Memory B cell (primary cell): ENCODE data around the gene EEIG1.

Source experiments
- ATAC-seq: fragments of 150-1000 bp; cut with Tn5 transposase; 2 replicates; pipeline ENCODE4 v1.10.0; 2021; ENCODE audit warnings: low read depth, mild to moderate bottlenecking, moderate library complexity
- DNase-seq, 2 donors: peaks; one replicate each; pipeline ENCODE4 v3.0.0; 2022; ENCODE audit warnings: low spot score in 2 of 2
- H3K27ac Mint-ChIP-seq: one replicate; pipeline ENCODE4 v1.8.0; 2022; ENCODE audit warnings: mild to moderate bottlenecking, moderate library complexity, mixed read lengths
- H3K27me3 Mint-ChIP-seq: one replicate; pipeline ENCODE4 v1.8.0; 2022; ENCODE audit warnings: mixed read lengths
- H3K36me3 Mint-ChIP-seq: one replicate; pipeline ENCODE4 v1.8.0; 2022; ENCODE audit warnings: mild to moderate bottlenecking, mixed read lengths
- H3K4me1 Mint-ChIP-seq: one replicate; pipeline ENCODE4 v1.8.0; 2022; ENCODE audit warnings: mixed read lengths
- H3K4me3 Mint-ChIP-seq: one replicate; pipeline ENCODE4 v1.8.0; 2022; ENCODE audit warnings: mild to moderate bottlenecking, moderate library complexity, mixed read lengths
- H3K9me3 Mint-ChIP-seq: one replicate; pipeline ENCODE4 v1.8.0; 2022; ENCODE audit warnings: mixed read lengths

The EEIG1 gene

DNA sequence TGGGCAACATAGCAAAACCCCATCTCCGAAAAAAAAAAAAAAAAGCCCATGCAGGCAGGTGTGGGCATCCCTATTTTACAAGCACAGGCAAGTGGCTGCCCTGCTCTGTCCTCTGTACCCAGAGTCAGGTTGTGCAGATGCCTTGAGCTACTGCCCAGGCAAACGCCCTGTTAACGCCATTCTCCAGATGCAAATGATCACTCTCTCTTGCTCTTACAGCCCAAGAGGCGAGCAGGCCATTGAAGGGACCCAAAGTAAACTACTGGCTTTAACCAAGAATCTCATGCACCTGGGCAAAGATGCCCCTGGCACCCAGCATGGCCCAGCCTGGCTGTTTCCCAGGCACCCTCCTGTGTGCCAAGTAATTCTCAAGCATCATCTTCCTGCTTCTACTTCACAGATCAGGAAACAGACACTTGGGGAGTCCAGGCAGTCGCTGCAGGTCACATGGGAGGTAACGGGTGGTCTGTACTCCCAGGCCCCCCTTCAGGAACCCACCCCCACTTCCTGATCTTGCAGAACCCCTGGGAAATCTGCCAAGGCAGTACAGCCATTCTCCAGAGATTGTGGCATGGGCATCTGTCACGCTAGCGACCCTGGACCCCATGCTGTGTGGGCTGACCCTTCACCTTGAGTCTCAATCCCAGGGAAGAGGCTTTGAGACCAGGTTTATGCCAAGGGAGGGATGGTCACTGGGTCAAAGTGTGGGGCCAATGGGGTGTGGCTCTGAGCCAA, 14.2 kb downstream of the EEIG1 start:
- H3K27me3 Mint-ChIP-seq: no peaks in the 10 kb centered on the region
- no peak for ATAC-seq

DNA sequence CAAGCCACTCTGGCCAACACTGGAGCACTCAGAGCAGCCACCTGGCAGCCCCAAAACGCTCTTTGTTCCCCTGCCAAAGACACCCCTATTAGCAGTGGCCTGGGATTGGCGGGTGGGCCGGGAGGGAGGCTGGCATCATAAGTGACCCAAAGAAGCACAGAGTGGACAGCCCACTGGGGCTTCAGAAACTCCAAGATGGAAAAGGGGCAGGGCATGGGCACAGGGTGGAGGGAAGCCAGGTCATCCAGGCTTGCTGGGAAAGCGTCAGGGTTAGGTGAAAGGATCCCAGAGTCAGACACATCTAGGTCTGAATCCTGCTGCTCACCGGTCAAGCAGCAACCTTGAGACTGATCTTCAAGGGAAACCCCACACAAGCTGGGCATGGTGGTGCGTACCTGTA, 14.8 kb downstream of the EEIG1 start:
- H3K36me3 Mint-ChIP-seq: peaks cover 13% of the 10 kb centered on the region
- H3K27ac Mint-ChIP-seq: peak overlapping the region; percentile 88
- H3K4me3 Mint-ChIP-seq: no peak overlapping the region
- ATAC-seq: no peak
- no peaks in the 10 kb centered on the region for H3K27me3 Mint-ChIP-seq
- peaks cover 86% of the 10 kb centered on the region for H3K4me1 Mint-ChIP-seq
- no peaks in the 10 kb centered on the region for H3K9me3 Mint-ChIP-seq
- no peak for DNase-seq

More for the DNA sequence above, 14.2 kb downstream of the EEIG1 start:
- Mint-ChIP-seq H3K4me1 (peaks cover 85% of the 10 kb centered on the region), H3K27ac (peak overlapping the region; percentile 55), H3K4me3 (no peak overlapping the region), H3K36me3 (peaks cover 8% of the 10 kb centered on the region), H3K9me3 (no peaks in the 10 kb centered on the region)
- DNase-seq: no peak

DNA sequence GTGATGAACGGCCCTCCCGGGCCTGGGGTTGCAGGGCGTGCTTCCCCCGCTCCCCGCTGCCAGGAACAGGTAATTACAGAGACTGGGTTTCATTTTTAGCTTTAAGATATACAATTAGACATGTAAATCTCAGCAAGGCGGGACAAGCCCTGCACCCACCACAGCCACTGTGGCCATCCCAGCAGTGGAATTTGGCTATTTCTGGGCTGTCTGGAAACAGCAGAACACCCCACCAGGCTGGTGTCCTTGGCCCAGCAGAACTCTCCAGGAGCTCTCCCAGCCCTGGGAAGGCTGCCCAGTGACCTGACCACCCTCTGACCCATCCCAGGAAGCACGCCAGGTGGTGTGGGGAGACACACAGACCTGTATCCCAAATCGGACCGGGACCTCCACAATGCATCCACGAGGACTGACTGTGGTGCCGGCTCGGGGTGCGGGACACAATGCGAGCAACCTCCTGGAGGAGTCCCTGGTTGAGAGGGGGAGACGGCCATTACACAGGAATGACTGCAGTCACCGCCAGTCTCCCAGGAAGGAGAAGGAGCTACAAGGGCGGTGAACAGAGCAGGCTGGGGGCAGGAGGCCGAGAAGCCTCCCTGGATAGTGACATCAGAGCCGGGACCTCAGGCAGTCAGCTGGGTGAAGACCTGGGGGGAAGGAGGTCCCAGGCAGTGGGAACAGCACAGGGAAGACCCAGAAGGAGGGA, 17.3 kb downstream of the EEIG1 start:
- DNase-seq (no peak), ATAC-seq (peak; percentile 13)
- peaks cover 20% of the 10 kb centered on the region for H3K36me3 Mint-ChIP-seq
- no peaks in the 10 kb centered on the region for H3K27me3 Mint-ChIP-seq
- H3K27ac Mint-ChIP-seq: peak overlapping the region; percentile 88
- peaks cover 87% of the 10 kb centered on the region for H3K4me1 Mint-ChIP-seq
- H3K9me3 Mint-ChIP-seq: peaks cover 2% of the 10 kb centered on the region
- H3K4me3 Mint-ChIP-seq: peak overlapping the region; percentile 53

DNA sequence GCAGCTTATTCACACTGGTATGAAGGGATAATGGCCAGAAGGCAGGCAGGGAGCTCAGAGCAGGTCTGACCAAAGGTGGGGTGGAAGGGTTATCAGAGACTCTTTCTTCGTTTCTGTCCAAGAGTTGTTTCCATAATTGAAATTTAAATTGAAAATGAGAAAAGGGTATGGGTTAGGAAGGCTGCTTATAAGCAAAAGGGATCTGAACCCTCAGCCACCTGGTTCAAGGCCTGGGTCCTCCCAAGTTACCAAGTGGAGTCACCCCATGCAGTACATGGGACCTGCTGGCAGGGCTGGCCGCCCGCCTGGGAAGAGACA, 17.8 kb downstream of the EEIG1 start:
- ATAC-seq (no peak), DNase-seq (no peak)
- H3K9me3 Mint-ChIP-seq: peaks cover 2% of the 10 kb centered on the region
- peaks cover 82% of the 10 kb centered on the region for H3K4me1 Mint-ChIP-seq
- peak overlapping the region; percentile 53 for H3K4me3 Mint-ChIP-seq
- no peaks in the 10 kb centered on the region for H3K27me3 Mint-ChIP-seq
- peak overlapping the region; percentile 88 for H3K27ac Mint-ChIP-seq
- peaks cover 22% of the 10 kb centered on the region for H3K36me3 Mint-ChIP-seq

DNA sequence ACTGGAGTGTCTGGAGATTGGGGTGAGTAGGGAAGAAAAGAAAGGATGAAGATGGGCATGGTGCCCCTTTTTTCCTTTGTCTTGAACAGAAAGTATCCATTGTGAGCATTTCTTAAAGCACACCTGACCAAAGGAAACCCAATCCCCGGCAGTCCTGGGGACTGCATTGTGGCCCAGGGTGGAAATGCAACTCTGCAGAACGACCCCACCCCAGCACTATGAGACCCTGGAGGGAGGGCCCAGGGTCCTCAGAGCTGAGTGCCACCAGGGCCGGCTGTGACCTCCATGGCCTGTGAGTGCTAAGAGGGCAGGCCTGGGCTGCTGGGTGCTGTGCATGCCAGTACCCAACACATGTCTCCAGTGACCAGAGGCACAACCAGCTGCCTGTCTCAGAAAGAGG, 18.5 kb downstream of the EEIG1 start:
- ATAC-seq: no peak
- Mint-ChIP-seq H3K9me3 (peaks cover 2% of the 10 kb centered on the region), H3K36me3 (peaks cover 24% of the 10 kb centered on the region), H3K27ac (peak overlapping the region; percentile 88), H3K4me3 (peak overlapping the region; percentile 27), H3K4me1 (peaks cover 80% of the 10 kb centered on the region), H3K27me3 (no peaks in the 10 kb centered on the region)
- DNase-seq: no peak

DNA sequence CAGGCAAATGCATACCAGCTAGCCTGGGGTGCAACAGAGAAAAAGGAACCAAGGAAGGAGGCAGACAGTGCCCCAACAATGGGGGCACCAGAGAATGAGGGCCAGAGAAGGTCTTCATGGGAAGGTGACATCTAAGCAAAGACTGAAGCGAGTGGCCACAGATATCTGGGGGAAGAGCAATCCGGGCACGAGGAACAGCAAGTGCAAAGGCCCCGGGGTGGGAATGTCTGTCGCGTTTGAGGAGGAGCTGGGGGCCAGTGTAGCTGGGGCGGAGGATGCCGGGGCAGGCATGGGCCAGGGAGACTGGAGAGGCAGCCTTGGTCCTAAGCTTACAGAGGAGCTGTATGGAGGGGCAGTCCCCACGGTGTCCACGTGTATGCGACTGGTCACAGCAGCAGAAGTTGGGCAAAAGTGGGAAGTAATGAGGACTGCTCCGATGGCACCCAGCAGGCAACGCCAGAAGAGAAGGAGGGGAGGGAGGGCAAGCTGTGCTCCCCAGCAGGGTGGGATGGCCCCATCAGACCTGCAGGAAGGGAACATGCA, 19.1 kb downstream of the EEIG1 start:
- H3K27ac Mint-ChIP-seq: peak overlapping the region; percentile 88
- peaks cover 24% of the 10 kb centered on the region for H3K36me3 Mint-ChIP-seq
- no peak for ATAC-seq
- peaks cover 75% of the 10 kb centered on the region for H3K4me1 Mint-ChIP-seq
- H3K27me3 Mint-ChIP-seq: no peaks in the 10 kb centered on the region
- no peak for DNase-seq
- H3K4me3 Mint-ChIP-seq: no peak overlapping the region
- peaks cover 2% of the 10 kb centered on the region for H3K9me3 Mint-ChIP-seq

DNA sequence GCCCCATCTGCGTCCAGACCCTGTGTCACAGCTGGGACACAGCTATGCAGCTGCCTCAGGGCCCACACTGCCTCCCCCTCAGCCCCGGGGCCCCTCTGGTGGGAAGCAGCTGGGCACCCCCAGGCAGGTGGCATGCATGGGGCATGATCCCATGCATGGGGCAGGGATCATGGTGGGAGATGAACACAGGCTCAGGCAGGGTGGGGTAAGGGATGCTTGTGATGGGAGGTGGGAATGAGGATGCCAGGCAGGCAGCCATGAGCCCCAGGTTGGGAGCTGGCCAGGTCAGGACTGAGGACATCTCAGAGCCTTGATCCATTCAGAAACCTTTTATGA, 19.7 kb downstream of the EEIG1 start:
- no peak for ATAC-seq
- Mint-ChIP-seq H3K4me1 (peaks cover 73% of the 10 kb centered on the region), H3K4me3 (no peak overlapping the region)

DNA sequence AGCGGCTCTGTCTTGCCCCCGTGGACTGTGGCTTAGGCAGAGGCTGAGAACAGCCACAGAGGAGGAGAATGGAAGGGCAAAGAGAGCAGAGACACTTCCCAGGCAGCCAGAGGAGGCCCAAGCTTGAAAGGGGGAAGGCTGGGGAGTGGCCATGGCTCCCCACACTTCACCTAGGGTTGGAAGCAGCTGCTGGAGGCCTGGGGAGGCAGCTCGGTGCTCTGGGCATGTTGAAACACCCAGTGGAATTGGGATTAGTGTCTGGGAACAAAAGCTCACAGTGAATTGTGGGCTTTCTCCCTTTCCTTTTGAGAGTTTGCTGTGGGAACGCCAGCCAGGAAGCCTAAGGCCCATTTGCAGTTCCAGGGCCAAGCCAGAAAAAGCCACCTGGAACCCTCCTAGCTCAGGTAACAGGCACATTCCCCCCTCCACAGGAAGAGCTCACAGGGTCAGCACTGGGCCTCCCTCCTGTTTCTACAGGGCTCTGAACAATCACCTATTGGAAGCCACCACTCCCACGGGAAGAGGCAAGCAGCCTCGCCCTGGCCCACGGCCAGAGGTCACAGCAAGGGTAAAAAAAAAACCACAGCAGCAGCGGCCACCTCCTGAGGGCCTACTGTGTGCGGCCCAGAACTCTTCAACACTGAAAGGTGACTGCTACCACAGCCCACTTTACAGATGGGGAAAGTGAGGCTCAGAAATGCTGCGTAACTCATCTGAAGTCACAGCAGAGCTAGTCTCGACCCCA, 20.2 kb downstream of the EEIG1 start:
- Mint-ChIP-seq H3K4me3 (no peak overlapping the region), H3K36me3 (peaks cover 24% of the 10 kb centered on the region), H3K27ac (peak overlapping the region; percentile 88), H3K4me1 (peaks cover 72% of the 10 kb centered on the region), H3K27me3 (no peaks in the 10 kb centered on the region), H3K9me3 (peaks cover 2% of the 10 kb centered on the region)
- DNase-seq: no peak
- ATAC-seq: no peak

More for the DNA sequence above, 19.7 kb downstream of the EEIG1 start:
- H3K9me3 Mint-ChIP-seq: peaks cover 2% of the 10 kb centered on the region
- H3K27ac Mint-ChIP-seq: peak overlapping the region; percentile 88
- no peak for DNase-seq
- no peaks in the 10 kb centered on the region for H3K27me3 Mint-ChIP-seq
- H3K36me3 Mint-ChIP-seq: peaks cover 24% of the 10 kb centered on the region

DNA sequence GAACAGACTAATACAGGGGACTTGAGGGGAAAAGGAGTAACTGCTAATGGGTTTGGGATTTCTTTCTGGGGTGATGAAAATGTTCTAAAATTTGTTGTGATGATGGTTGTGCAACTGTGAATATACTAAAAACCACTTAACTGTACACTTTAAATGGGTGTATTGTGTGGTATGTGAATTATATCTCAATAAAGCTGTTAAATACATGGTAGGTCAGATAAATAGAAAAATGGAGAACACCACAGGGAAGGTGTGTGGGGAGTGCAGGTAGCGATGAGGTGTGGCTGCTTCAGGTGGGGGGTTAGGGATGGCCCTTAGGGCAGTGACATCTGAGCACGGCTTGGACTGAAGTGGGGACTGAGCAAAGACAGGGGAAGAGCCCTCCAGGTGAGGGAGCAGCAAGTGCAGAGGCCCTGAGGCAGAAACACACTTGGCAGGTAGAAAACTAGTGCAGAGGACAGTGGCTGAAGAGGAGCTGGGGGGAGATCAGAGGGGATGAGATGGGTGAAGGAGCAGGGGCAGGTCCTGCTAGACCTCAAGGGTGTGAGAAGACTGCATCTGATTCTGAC, 20.9 kb downstream of the EEIG1 start:
- Mint-ChIP-seq H3K27me3 (no peaks in the 10 kb centered on the region), H3K4me3 (no peak overlapping the region), H3K9me3 (peaks cover 2% of the 10 kb centered on the region), H3K36me3 (peaks cover 24% of the 10 kb centered on the region), H3K4me1 (peaks cover 71% of the 10 kb centered on the region), H3K27ac (peak overlapping the region; percentile 88)
- DNase-seq: no peak
- ATAC-seq: no peak

DNA sequence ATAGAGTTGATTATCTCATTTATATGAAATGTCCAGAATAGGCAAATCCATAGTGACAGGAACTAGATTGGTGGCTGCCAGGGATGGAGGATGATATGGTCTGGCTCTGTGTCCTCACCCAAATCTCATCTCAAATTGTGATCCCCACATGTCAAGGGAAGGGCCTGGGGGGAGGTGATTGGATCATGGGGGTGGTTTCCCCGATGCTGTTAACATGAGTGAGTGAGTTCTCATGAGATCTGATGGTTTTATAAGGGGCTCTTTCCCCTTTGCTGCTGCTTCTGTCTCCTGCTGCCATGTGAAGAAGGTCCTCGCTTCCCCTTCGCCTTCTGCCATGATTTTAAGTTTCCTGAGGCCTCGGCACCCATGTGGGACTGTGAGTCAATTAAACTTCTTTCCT, 21.4 kb downstream of the EEIG1 start:
- H3K27me3 Mint-ChIP-seq: no peaks in the 10 kb centered on the region
- no peak overlapping the region for H3K4me3 Mint-ChIP-seq
- peaks cover 24% of the 10 kb centered on the region for H3K36me3 Mint-ChIP-seq
- peaks cover 68% of the 10 kb centered on the region for H3K4me1 Mint-ChIP-seq
- no peak for DNase-seq
- peak overlapping the region; percentile 88 for H3K27ac Mint-ChIP-seq
- no peak for ATAC-seq
- peaks cover 2% of the 10 kb centered on the region for H3K9me3 Mint-ChIP-seq

DNA sequence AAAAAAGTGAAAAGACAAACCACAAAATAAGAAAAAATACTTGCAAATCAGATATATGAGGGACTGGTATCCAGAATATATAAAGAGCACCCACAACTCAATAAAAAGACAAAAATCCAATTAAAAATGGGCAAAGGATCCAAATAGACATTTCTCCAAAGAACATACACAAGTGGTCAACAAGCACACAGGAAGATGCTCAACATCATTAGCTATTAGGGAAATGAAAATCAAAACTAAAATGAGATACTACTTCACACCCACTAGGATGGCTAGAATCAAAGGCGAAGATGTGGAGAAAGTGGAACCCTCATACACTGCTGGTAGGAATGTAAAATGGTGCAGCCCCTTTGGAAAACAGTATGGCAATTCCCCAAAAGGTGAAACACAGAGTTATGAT, 22.1 kb downstream of the EEIG1 start:
- H3K9me3 Mint-ChIP-seq: peaks cover 2% of the 10 kb centered on the region
- no peaks in the 10 kb centered on the region for H3K27me3 Mint-ChIP-seq
- H3K4me1 Mint-ChIP-seq: peaks cover 66% of the 10 kb centered on the region
- peak overlapping the region; percentile 88 for H3K27ac Mint-ChIP-seq
- no peak for DNase-seq
- peaks cover 24% of the 10 kb centered on the region for H3K36me3 Mint-ChIP-seq
- no peak overlapping the region for H3K4me3 Mint-ChIP-seq
- ATAC-seq: no peak

DNA sequence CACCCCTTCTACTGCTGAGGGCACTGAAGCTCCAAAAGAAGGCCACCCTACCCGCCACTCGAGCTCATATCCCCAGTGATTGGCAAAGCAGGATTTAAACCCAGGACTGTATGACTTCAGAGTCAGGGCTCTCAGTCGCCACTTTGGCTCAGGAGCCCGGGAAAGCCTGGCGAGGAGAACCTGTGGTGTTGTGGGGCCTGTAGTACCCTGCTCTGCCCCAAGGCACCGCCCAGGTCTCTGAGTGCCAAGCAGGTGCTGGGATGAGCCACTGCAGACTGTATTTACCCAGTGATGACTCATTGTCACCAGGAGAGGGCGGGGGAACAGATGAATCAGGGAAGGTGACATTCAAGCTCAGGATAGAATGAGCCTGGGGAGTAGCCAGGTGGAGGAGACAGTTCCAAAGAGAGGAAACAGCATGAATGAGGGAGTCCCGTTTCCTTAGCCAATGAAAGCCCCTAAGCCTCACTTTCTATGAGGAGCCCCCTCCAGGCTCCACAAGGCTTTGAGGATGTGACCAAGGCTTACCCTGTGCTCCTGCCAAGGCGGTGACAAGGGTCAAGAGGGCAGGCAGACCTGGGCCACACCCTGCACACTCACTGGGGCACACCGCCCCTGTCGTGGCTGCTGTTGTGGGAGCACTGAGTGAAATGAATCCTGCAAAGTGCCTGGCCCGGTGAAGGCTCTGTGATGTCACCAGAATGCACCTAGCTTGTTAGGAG, 25.3 kb downstream of the EEIG1 start:
- Mint-ChIP-seq H3K27ac (peak overlapping the region; percentile 74), H3K36me3 (peaks cover 17% of the 10 kb centered on the region), H3K9me3 (peaks cover 2% of the 10 kb centered on the region), H3K4me1 (peaks cover 45% of the 10 kb centered on the region), H3K27me3 (no peaks in the 10 kb centered on the region), H3K4me3 (peak overlapping the region; percentile 33)
- DNase-seq (peak; percentile 56 to 77), ATAC-seq (peak; percentile 97)

DNA sequence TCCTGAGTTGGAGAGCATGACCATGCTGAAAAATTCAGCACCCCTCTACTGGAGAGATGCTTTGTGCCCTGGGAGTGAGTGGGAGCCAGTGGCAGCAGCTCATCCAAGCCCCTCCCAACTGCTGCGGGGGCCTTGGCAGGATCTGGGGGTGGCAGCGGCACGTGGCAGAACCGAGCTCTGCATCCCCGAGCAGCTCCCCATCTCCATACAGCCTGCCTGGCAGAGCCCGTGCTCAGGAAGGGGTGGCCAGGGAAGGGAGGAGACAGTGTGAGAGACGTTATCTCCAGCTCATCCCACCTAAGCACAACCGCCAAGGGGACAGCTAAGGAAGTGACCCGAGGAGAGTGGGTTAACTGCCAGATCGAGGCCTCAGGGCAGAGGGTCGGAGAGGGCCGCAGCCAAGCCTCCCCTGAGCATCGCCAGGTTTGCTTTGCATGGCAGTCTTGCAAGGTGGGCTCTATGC, 25.9 kb downstream of the EEIG1 start:
- H3K27ac Mint-ChIP-seq: peak overlapping the region; percentile 74
- no peaks in the 10 kb centered on the region for H3K27me3 Mint-ChIP-seq
- H3K4me3 Mint-ChIP-seq: no peak overlapping the region

More for the DNA sequence above, 25.9 kb downstream of the EEIG1 start:
- Mint-ChIP-seq H3K9me3 (peaks cover 2% of the 10 kb centered on the region), H3K4me1 (peaks cover 39% of the 10 kb centered on the region), H3K36me3 (peaks cover 13% of the 10 kb centered on the region)
- DNase-seq (no peak), ATAC-seq (no peak)
